HG02938 (cell line): ENCODE results near the gene PALM.
"Not testable (repeated sequence)": the region's sequence is repeated elsewhere in the genome, so short reads cannot be mapped to it uniquely, and the experiment has no call there.

Source experiments
- ATAC-seq: cut with Tn5 transposase; IDR thresholded peaks from one replicate; pipeline ENCODE4 v1.9.1; 2021; ENCODE audit warnings: mild to moderate bottlenecking, moderate library complexity; ENCODE audit not compliant: unreplicated experiment

The PALM gene

DNA sequence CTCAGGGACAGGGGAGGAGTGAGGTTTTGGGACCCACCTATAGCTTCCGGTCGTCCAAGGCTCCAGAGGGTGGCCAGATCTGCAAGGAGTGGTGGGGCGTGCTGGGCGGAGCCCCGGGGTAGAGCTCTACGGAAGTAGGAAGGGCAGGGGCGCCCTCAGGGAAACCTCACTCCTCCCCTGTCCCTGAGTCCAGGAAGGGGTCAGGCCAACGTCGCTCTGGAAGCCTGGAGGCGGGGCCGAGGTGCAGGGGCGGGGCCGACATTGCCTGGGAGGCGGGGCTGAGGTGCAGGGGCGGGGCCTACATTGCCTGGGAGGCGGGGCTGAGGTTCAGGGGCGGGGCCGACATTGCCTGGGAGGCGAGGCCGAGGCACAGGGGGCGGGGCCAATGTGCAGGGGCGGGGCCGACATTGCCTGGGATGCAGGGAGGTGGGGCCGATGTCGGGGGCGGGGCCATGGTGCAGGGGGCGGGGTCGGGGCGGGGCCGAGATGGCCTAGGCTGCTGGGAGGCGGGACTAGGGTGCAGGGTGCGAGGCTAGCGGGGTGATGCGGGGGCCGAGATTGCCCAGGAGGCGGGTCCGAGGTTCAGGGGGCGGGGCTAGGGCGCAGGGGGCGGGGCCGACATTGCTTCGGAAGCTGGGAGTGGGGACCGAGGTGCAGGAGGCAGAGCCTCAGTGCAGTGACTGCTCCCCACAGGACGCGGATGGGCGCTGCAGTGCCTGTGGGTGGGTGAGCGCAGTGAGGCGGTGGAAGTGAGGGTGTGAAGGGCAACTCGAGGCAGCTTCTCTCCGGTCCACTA lies 4.9 kb upstream of the PALM start:
- ATAC-seq: no peak

DNA sequence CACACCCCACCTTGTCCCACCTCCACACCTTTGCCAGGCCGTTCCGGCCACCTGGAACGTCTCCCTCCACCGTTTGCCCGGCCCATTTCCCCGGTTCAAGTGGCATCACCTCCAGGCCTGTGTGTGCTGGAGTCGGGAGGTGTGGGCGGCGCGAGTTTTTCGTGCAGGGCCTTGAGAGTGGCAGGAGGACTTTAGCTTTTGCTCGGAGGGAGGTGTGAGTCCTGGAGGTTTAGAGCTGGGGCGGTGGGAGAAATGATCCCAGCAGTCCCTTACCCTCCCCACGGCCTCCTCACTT lies 4.3 kb upstream of the PALM start:
- ATAC-seq: no peak

DNA sequence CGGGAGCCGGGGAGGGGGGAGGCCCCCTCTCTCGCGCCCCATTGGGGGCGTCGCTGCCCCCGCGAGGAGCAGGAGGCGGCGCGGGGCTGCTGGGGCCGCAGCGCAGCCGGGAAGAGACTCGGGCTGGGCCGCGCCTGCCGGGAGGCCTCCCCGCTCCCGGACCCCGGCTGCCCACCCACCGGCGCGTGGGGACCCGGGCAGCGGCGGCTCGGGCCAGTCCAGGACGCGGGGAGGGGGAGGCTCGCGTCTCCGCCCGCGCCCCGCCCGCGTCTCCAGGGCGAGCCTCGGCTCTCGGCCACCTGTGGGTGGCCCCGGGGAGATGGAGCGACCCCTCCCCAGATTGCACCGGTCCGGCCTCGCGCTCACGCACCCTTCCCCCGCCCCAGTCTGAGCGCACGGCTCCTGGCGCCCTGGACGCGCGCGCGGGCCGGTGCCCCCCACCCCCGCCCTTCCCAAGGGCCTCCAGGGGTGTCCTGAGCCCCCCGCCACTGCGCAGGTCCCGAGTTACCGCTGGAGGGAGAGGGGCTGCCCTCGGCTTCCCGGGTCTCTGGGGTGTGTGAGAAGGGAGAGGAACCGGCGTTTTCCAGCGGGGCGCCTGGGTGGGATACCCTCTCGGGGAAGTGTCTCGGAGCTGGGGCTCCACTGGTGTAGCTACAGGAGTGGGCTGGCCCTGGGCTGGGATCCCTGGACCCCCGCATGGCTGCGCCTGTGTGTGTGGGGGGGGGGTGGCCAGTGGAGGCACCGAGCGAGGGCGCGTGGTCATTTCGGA lies 645 bp downstream of the PALM start:
- no peak for ATAC-seq

DNA sequence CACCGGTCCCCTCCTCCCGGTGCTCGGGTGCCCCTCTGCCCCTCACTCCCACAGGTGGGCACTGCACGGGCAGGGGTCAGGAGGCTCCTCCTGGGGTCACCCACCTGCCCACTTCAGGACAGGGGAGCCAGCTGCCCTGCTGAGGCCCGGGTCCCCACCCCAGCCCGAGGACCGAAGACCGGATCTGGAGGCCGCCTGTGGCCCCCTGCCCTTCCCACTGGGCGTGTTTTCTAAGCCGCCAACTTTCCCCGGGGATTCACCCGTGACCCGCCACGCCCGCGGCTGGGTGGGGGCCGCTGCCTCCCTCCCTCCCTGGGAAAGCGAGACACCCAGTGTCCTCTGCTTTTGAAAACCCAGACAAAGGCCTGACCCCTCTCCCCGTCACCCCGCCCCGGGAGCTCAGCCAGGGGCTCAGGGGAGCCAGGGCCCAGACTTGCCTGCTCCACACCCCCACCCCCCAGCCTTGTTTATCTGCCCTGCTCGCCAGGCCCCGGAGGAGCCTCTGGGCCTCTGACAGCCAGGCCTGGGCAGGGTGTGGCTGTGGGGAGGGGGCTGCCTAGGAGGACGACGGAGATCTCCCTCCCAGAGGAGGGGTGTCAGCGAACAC lies 1.3 kb downstream of the PALM start:
- no peak for ATAC-seq

DNA sequence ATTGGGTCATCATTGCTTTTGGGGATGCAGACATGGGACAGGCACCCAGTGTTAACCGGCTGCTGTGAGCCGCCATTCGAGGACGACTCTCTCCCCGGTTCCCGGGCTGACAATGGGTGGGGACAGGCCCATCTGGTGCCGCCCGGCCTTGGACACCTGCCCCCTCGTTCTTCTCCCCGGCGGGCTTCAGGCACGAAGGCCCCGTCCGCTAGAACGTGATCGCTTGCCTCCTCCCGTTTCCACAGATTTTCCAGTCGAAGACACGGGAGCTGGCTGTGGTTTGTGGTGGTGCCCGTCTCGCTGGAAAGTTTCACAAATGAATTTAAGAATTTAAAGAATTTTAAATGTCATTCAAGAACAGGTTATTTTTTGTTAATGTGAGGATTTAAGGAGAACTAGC lies 2.0 kb downstream of the PALM start:
- ATAC-seq: no peak

DNA sequence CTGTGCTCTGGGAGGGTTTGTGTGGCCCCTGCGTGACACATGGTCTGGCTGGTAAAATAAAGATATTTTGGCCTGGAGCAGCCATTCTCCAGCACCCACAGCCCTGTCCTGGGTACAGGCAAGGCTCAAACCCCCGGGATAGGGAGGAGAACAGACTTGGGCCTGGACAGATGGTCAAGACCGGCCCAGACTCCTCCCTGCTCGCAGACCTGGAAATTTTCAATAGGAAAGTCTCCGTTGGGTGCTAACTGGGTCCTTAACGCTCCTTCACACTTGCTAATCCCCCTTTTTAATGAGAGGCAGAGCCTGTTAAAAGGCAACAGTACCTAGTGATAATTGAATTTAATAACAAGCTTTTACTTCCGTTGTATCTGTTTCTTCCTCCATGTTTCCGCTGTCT lies 2.5 kb downstream of the PALM start:
- no peak for ATAC-seq

DNA sequence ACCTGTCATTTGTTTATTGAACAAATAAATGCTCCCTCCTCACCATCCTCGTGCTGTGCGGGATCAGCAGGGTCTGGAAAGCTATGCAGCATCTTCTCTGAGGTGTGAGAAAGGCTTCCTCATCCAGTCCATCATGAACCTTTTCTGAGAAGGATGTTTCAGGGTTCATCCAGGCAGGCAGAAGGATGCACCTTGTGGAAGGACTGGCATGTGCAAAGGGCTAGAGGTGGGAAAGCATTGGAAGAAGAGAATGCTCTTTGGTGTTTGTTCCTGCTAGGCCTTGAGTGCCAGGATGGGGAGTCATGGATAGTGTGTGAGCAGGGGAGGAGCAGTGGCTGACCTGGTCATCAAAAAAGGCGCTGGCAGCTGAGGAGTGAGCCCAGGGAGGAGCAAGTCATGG lies 6.6 kb downstream of the PALM start:
- no peak for ATAC-seq

DNA sequence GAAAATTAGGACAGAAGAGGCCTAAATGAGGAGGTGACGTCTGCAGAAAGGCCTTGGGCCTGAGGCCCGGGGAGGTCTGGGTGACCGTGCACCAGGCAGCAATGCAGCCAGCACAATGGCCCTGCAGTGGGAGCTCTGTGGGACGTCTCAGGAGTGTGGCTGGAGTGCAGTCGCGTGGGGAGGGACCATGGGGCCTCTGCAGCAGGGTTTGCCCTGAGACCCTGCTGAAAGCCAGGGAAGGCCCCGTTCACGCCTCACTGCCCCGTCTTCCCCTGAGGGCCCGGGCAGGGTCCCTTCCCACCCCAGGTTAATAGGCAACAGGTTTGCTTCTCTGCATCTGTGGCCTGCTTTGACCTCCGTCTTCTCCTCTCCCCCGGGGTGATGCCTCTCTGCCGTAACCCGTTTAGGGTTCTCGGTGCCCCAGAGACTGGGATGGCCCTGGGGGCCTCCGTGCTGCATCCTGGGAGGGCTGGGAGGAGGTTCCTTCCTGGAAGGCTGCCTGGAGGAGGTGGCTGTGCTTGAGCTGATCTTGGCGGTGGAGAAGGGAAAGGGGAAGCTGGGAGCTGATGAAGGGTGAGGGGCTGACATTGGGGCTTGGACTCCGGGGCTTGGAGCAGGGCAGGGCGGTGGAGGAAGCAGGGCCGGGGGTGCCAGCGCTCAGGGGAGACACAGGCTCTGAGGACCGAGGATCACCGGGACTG lies 9.7 kb downstream of the PALM start:
- ATAC-seq: no peak

DNA sequence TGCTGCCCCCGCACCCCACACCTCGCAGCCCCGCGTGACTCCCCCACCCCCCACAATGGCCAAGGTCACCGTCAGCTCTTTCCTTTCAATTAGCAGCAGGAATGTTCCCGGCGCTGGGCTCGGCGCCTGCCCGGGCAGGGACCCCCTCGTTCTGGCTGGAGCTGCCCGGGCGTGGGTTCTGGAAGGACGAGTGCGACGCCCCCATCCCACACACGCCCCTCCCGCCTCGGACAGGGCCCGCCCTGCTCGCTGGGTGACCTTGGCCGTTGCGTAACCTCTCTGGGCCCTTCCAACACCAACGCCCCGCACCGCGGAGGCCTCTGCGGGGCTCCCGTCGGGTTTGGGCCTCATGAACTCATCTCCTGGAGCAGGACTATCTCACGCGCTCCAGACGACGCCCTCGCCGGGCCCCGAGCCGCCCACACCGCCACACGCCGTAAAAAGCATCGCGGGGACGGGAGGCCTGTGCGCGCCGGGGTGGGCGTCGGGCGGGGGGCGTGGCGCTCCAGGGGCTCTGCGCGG lies 10.3 kb downstream of the PALM start:
- ATAC-seq: no peak

DNA sequence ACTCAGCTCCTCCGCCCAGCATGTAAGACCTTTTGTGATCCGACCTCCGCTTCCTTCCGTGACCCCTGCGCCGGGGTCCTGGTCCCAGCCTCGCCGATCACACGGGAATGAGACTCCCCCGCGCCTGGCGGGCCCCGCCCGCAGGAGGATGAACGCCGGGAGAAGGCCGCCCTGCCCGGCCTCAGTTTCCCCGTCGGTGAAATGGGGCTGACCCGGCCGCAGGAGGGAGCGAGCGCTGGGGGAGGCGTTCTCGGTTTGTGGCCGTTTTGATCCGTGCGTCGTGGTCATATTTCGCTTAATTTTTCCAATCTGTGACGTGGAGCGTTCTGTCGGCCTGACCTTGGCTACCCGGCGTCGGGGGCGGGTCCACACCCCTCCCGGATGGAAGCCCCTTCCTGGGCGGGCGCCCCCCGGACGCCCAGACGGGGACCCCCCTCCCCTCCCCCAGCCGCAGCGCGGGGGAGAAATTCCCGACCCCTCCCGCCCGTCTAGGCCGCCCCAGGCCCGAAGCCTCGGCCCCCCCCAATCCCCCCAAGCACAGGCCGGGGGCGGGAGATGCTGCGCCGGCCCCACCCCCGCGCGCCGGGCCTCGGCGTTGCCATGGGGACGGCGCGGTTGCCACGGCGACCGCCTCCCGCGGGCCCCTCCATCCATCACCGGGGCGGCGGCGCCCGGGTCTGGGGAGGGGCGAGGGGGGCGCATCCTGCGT lies 11.1 kb downstream of the PALM start:
- ATAC-seq: no peak

DNA sequence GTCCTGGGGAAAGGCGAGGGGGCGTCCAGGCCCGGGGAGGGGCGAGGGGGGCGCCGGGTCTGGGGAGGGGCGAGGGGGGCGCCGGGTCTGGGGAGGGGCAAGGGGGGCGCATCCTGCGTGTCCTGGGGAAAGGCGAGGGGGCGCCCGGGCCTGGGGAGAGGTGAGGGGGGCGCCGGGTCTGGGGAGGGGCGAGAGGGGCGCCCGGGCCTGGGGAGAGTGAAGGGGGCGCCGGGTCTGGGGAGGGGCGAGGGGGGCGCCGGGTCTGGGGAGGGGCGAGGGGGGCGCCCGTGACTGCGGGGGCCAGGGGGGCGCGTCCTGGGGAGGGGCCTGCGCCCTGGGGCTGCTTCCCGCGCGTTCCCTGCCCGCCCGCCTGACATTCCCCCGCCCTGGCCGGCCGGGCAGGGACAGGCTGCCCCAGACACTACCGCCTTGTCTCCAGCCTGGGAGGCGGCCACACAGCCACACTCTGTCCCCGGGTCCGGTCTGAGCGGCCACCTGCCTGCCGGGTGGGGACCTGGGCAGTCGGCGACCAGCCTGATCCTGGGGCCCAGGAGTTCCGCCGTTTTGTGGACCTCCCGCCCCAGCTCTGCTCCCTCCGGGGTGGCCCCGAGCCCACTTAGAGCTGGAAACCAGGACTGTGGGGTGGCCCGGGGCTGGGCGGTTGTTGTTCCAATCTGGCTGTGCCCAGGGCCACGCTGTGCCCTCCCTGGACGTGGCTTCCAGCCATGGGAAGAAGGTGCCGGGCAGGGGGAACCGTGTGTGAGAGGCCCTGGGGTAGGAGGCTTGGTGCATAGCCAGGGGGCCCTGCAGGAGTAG lies 11.8 kb downstream of the PALM start:
- ATAC-seq: no peak

DNA sequence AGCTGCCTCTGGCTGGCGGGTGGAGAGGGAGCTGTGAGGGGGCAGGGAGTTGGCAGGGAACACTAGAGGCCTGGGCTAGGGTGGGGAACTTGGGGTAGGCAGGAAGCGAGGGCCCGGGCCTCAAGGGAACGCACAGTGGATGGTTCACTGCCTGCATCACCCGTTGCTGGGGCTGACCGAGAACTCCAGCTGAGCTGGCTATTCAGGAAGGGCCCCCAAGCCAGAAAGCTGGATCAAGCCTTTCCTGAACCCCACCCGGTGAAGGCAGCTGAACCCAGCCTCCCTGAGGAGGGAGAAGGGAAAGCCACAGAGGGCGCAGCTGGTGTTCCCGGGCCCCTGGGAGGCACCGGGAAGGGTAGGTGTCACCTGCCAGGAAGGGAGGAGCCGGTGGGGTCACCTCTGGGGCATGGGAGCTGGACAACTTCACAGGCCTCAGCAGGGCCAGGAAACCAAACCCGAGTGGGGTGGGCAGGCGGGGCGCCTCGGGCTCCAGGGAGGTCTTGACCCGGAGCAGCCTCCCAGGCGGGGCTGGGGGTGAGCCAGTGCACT lies 13.9 kb downstream of the PALM start:
- no peak for ATAC-seq

DNA sequence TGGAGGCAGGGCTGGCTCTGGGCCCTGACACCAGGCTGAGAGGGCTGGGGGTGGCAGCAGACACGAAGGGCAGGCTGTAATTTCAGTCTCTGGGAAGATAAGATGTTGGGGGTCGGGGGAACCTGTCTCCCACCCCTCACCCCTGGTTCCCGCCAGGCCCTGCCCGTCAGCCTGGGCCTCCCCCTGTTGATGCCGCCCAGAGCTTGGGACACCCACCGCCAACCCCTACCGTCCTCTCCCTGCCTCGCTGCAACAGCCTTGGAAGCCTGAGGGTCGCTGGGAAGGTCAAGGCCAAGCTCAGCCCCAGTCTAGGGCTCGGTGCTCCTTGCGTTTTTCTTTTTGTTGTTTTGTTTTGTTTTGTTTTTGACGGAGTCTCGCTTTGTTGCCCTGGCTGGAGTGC lies 14.5 kb downstream of the PALM start:
- no peak for ATAC-seq

DNA sequence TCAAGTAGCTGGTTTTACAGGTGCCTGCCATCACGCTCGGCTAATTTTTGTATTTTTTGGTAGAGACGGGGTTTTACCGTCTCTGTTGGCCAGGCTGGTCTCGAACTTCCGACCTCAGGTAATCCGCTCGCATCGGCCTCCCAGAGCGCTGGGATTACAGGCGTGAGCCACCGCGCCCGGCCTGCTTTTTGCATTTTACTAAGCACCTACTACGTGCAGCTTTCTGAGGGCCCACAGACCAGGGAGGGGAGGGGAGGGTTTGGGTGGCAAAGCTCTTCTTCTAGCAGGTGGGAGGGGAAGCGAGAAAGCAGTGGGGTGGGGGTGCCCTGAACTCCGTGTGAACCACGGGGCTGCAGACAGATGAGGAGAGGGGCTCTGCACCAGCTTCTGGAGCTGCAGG lies 15.0 kb downstream of the PALM start:
- ATAC-seq: no peak

DNA sequence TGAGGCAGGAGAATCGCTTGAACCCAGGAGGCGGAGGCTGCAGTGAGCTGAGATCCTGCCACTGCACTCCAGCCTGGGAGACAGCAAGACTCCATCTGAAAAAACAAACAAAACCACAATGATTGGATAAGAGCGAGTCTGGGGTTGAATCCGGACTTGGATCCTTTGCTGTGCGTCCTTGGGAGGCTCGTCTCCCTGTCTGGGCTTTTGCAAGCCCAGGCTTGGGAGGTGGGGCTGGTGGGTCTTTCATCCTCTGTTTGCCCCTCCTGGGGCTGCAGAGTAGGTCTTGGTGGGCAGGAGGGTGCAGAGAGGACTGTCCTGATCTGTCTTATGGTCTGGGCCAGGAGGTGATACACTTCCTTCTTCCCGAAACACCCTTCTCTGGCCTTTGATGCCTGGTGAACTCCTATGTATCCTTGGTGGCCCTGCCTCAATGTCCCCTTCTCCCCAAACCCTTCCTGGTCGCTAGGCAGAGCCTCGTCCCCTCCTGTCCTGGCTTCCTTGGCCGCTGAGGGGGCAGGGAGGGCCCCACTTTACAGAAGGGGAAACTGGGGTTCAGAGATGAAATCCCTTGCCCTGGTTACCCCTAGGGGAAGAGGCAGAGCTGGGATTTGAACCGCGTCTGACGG lies 16.8 kb downstream of the PALM start:
- ATAC-seq: no peak

DNA sequence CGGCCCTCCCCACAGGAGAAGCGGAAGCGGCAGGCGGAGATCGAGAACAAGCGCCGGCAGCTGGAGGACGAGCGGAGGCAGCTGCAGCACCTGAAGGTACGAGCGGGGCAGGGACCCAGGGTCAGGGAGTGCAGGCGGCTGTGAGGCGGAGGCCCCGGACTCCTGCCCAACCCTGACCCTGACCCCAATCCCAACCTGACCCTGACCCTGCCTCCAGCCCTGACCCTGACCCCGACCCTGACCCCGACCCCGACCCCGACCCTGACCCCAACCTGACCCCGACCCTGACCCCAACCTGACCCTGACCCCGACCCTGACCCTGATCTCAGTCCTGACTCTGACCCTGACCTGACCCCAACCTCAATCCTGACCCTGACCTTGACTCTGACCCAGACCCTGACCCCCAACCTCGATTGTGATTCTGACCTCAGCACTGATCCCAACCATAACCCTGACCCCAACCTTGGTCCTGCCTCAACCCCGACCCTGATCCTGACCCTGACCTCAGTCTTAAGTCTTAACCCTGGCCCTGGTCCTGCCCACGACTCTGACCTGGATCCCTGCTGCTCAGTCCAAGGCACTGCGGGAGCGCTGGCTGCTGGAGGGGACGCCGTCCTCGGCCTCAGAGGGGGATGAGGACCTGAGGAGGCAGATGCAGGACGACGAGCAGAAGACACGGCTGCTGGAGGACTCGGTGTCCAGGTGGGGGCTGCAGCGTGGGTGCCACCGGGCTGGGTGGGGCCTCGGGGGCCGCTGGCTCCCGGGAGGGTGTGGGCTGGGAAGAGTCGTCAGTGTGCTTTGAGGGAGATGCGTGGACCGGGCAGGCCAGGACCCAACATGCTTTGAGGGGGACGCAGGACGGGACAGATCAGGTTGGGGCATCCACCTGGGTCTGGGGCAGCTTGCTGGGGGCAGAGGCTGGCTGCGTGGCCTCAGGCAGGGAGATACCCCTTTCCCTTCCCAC lies 18.5 kb downstream of the PALM start:
- no peak for ATAC-seq

DNA sequence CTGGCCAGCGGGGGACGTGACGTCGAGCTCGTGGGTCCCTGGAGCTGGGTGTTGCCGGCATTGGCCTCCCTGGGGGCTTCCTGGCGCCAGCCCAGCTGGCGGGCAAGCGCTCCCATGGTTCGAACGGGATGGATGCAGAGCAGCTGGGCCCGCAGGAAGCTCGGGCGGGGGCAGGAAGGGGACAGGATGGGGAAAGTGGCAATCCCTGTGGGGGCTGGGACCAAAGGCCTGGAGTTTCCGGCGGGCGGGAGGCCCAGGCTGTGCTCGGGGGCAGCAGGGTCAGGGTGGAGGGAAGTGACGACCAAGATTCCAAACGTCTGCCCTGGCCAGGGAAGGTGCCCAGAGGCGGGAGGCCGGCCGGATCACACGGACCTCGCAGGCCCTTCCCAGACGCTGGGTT lies 19.3 kb downstream of the PALM start:
- no peak for ATAC-seq

DNA sequence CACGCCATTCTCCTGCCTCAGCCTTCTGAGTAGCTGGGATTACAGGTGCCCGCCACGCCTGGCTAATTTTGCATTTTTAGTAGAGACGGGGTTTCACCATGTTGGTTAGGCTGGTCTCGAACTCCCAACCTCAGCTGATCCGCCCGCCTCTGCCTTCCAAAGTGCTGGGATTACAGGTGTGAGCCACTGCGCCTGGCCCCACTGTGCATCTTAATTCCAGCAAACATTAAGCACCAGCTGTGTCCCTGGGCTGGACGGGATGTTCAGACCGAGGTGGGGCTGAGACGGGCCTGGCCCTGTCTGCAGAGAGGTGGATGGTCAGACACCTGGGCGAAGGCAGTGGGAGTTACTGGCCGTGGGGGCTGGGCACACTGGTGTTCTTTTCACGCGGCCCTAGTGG lies 20.8 kb downstream of the PALM start:
- ATAC-seq: not testable (repeated sequence)
